Cardiac muscle cell (in vitro differentiated cells and primary cell): ENCODE data around the gene COMTD1. TPM values are rescaled to one million over a fixed set of nuclear protein-coding genes. Genes with fewer than 3 reads are reported as not detected.
"Not testable (repeated sequence)": the region's sequence is repeated elsewhere in the genome, so short reads cannot be mapped to it uniquely, and the experiment has no call there.

ENCODE experiments used
- DNase-seq, 2 donors: peaks; one replicate each; pipeline versions ENCODE4 v3.0.0 to v3.0.0-alpha.2; 2010 to 2017; ENCODE audit warnings: low read depth in 1 of 2, low spot score in 1 of 2
- H3K27ac ChIP-seq: fragments of 200-600 bp; sonication (generic); 2 replicates; pipeline ENCODE4 v1.5.1; 2016
- H3K27me3 ChIP-seq: fragments of 200-600 bp; sonication (generic); 2 replicates; pipeline ENCODE4 v1.6.0; 2016; ENCODE audit warnings: control low read depth
- H3K36me3 ChIP-seq: fragments of 200-600 bp; sonication (generic); 2 replicates; pipeline ENCODE4 v1.5.1; 2016; ENCODE audit warnings: control low read depth
- H3K4me1 ChIP-seq: fragments of 200-600 bp; sonication (generic); 2 replicates; pipeline ENCODE4 v1.8.1; 2017; ENCODE audit warnings: low read depth, mild to moderate bottlenecking, mixed run types
- H3K4me3 ChIP-seq: fragments of 200-600 bp; sonication (generic); 2 replicates; pipeline ENCODE4 v1.5.1; 2016; ENCODE audit warnings: mild to moderate bottlenecking
- H3K9me3 ChIP-seq: fragments of 200-600 bp; sonication (generic); 2 replicates; pipeline ENCODE4 v1.5.1; 2017; ENCODE audit warnings: low read depth, mild to moderate bottlenecking, control low read depth
- CTCF ChIP-seq: IDR thresholded peaks from 2 replicates; pipeline ENCODE4 v1.5.1; 2012; ENCODE audit warnings: low read depth, mild to moderate bottlenecking, low read length
- polyA plus RNA-seq: library from polyadenylated mRNA; unstranded; fragments of >200 nt; fragmentation: Nextera tagmentation; extraction: Ambion mirVana; gene quantifications from 2 replicates; pipeline ENCODE4 v1.2.1, GENCODE V29; 2016
- total RNA-seq: library from RNA; depleted of rRNA; stranded (reverse); fragments of >200 nt; gene quantifications from 2 replicates; pipeline ENCODE4 v1.2.3, GENCODE V29; 2016

The COMTD1 gene
- total and polyA plus RNA-seq, 2 experiments from 2014 or later: 42.0 to 66.1 TPM

GRCh38 chr10:75205908-75206307 is 29.8 kb downstream of the COMTD1 start:
- Histone ChIP-seq H3K27me3 (no peaks in the 10 kb centered on the region), H3K9me3 (no peaks in the 10 kb centered on the region), H3K36me3 (no peaks in the 10 kb centered on the region), H3K4me1 (peaks cover 20% of the 10 kb centered on the region), H3K27ac (no peak overlapping the region), H3K4me3 (no peak overlapping the region)
- no peak for DNase-seq
- TF ChIP-seq CTCF: no peak

GRCh38 chr10:75203724-75204123 is 32.0 kb downstream of the COMTD1 start:
- DNase-seq: no peak
- no peaks in the 10 kb centered on the region for H3K27me3 ChIP-seq
- no peak overlapping the region for H3K27ac ChIP-seq
- no peaks in the 10 kb centered on the region for H3K9me3 ChIP-seq
- H3K4me3 ChIP-seq: no peak overlapping the region
- H3K4me1 ChIP-seq: peaks cover 16% of the 10 kb centered on the region
- TF ChIP-seq CTCF: no peak
- no peaks in the 10 kb centered on the region for H3K36me3 ChIP-seq

- H3K27me3 ChIP-seq, H3K9me3 ChIP-seq, H3K4me3 ChIP-seq, H3K27ac ChIP-seq, H3K36me3 ChIP-seq, DNase-seq: not testable (repeated sequence)
- H3K4me1 ChIP-seq: peaks cover 12% of the 10 kb centered on the region
Measured at GRCh38 chr10:75203046-75203620, 32.6 kb downstream of the COMTD1 start.

GRCh38 chr10:75202321-75203045 is 33.3 kb downstream of the COMTD1 start:
- Histone ChIP-seq H3K4me1 (peaks cover 6% of the 10 kb centered on the region), H3K27me3 (no peaks in the 10 kb centered on the region), H3K27ac (no peak overlapping the region), H3K4me3 (no peak overlapping the region), H3K9me3 (no peaks in the 10 kb centered on the region), H3K36me3 (no peaks in the 10 kb centered on the region)
- TF ChIP-seq CTCF: no peak
- peak in 1 of 2 donors; percentile 77 for DNase-seq

- H3K27me3 ChIP-seq: no peaks in the 10 kb centered on the region
- H3K4me3 ChIP-seq: no peak overlapping the region
- DNase-seq: no peak
- H3K36me3 ChIP-seq: no peaks in the 10 kb centered on the region
- no peak overlapping the region for H3K27ac ChIP-seq
- no peak for TF ChIP-seq CTCF
- H3K9me3 ChIP-seq: no peaks in the 10 kb centered on the region
- H3K4me1 ChIP-seq: peaks cover under 1% of the 10 kb centered on the region
Measured at GRCh38 chr10:75201793-75202307, 33.9 kb downstream of the COMTD1 start.

- H3K4me3 ChIP-seq, H3K36me3 ChIP-seq, H3K27ac ChIP-seq, H3K27me3 ChIP-seq, DNase-seq, H3K9me3 ChIP-seq, H3K4me1 ChIP-seq: not testable (repeated sequence)
Measured at GRCh38 chr10:75199949-75200348, 35.8 kb downstream of the COMTD1 start.
